Dermis microvascular lymphatic vessel endothelial cell (primary cell): ENCODE data around the gene SEZ6. TPM values are rescaled to one million over a fixed set of nuclear protein-coding genes. Genes with fewer than 3 reads are reported as not detected.

Source experiments
- DNase-seq, 2 donors: peaks; one replicate each; pipeline versions ENCODE4 v3.0.0 to v3.0.0-alpha.2; 2010; ENCODE audit warnings: low read depth in 2 of 2
- total RNA-seq: library from RNA; depleted of rRNA; stranded (reverse); fragments of >200 nt; gene quantifications from 2 replicates; pipeline ENCODE4 v1.2.1, GENCODE V29; 2014

SEZ6 gene
- total RNA-seq, 1 donor from 2014 or later, result not detected

GRCh38 chr17:29038085-29038795 is 32.4 kb upstream of the SEZ6 start:
- no peak for DNase-seq

GRCh38 chr17:29037739-29038084 is 31.9 kb upstream of the SEZ6 start:
- no peak for DNase-seq

- no peak for DNase-seq
These were observed 30.8 kb upstream of the SEZ6 start for GRCh38 chr17:29036584-29036983.

GRCh38 chr17:29034510-29034909 is 28.7 kb upstream of the SEZ6 start:
- DNase-seq, result no peak

- DNase-seq, result no peak
These were observed 27.0 kb upstream of the SEZ6 start for GRCh38 chr17:29032857-29033197.

GRCh38 chr17:29032013-29032856 is 26.4 kb upstream of the SEZ6 start:
- no peak for DNase-seq

GRCh38 chr17:29031488-29031887 is 25.7 kb upstream of the SEZ6 start:
- no peak for DNase-seq

- DNase-seq, result no peak
These were observed 18.6 kb upstream of the SEZ6 start for GRCh38 chr17:29024316-29024952.

- DNase-seq, result no peak
These were observed 16.2 kb upstream of the SEZ6 start for GRCh38 chr17:29022074-29022473.

GRCh38 chr17:29021226-29021625 is 15.4 kb upstream of the SEZ6 start:
- no peak for DNase-seq

- DNase-seq, result no peak
These were observed 14.7 kb upstream of the SEZ6 start for GRCh38 chr17:29020576-29020975.

GRCh38 chr17:29019475-29020181 is 13.8 kb upstream of the SEZ6 start:
- no peak for DNase-seq

GRCh38 chr17:29018788-29019474 is 13.1 kb upstream of the SEZ6 start:
- no peak for DNase-seq

GRCh38 chr17:29016345-29017210 is 10.7 kb upstream of the SEZ6 start:
- DNase-seq, result peak in 1 of 2 donors; percentile 14

GRCh38 chr17:29014716-29015115 is 8.9 kb upstream of the SEZ6 start:
- no peak for DNase-seq

GRCh38 chr17:29012535-29012934 is 6.7 kb upstream of the SEZ6 start:
- DNase-seq, result no peak

- DNase-seq, result no peak
These were observed 4.8 kb upstream of the SEZ6 start for GRCh38 chr17:29010586-29010985.

GRCh38 chr17:29010129-29010528 is 4.3 kb upstream of the SEZ6 start:
- DNase-seq, result no peak

GRCh38 chr17:29008591-29008990 is 2.8 kb upstream of the SEZ6 start:
- no peak for DNase-seq

- no peak for DNase-seq
These were observed 2.1 kb upstream of the SEZ6 start for GRCh38 chr17:29007860-29008455.
